SU-DHL-6 (cell line): ENCODE data around the gene RNPC3.

Experiments
- H2AFZ ChIP-seq: fragments of 200-600 bp; sonication (generic); 2 replicates; pipeline ENCODE4 v1.6.1; 2014; ENCODE audit warnings: low read depth, mild to moderate bottlenecking, moderate library complexity, mixed read lengths, antibody characterized with exemption, low read length; ENCODE audit not compliant: severe bottlenecking
- H3F3A ChIP-seq: fragments of 200-600 bp; shearing (Covaris generic); 2 replicates; pipeline ENCODE4 v1.6.0; 2016; ENCODE audit warnings: antibody characterized with exemption, mild to moderate bottlenecking; ENCODE audit not compliant: insufficient read depth
- H3K27ac ChIP-seq: fragments of 200-600 bp; sonication (generic); 2 replicates; pipeline ENCODE4 v1.5.1; 2016; ENCODE audit warnings: low read depth, mild to moderate bottlenecking, low read length, moderate library complexity, mixed read lengths
- H3K27me3 ChIP-seq: fragments of 200-600 bp; sonication (generic), shearing (Covaris generic); 2 replicates; pipeline ENCODE4 v1.6.0; 2014; ENCODE audit warnings: mild to moderate bottlenecking, low read length
- H3K36me3 ChIP-seq: fragments of 200-600 bp; sonication (generic); 2 replicates; pipeline ENCODE4 v1.6.1; 2014; ENCODE audit warnings: mild to moderate bottlenecking, low read length, mixed read lengths
- H3K4me2 ChIP-seq: fragments of 300-600, 200-600 bp; shearing (Covaris generic), sonication (generic); 2 replicates; pipeline ENCODE4 v1.6.0; 2014; ENCODE audit warnings: low read length, low read depth, mild to moderate bottlenecking; ENCODE audit not compliant: poor library complexity, severe bottlenecking
- H3K4me3 ChIP-seq: fragments of 200-600 bp; sonication (generic); 2 replicates; pipeline ENCODE4 v1.5.1; 2014; ENCODE audit warnings: antibody characterized with exemption, low read length, mild to moderate bottlenecking, mixed read lengths; ENCODE audit not compliant: insufficient read depth, poor library complexity, severe bottlenecking
- H3K79me2 ChIP-seq: fragments of 200-600 bp; sonication (generic); 2 replicates; pipeline ENCODE4 v1.6.1; 2014; ENCODE audit warnings: mild to moderate bottlenecking, low read length, moderate library complexity; ENCODE audit not compliant: insufficient read depth
- H3K9ac ChIP-seq: fragments of 200-600 bp; sonication (generic); 2 replicates; pipeline ENCODE4 v1.7.0; 2014; ENCODE audit warnings: mild to moderate bottlenecking, low read length
- H3K9me2 ChIP-seq: fragments of 200-600 bp; sonication (generic); replicated peaks from 2 replicates; pipeline ENCODE4 v1.6.1; 2014; ENCODE audit warnings: low read length; ENCODE audit not compliant: insufficient read depth
- H3K9me3 ChIP-seq: fragments of 200-600 bp; sonication (generic); 2 replicates; pipeline ENCODE4 v1.6.1; 2014; ENCODE audit warnings: low read length, mixed read lengths; ENCODE audit not compliant: insufficient read depth
- H4K20me1 ChIP-seq: fragments of 200-600 bp; sonication (generic); 2 replicates; pipeline ENCODE4 v1.6.1; 2014; ENCODE audit warnings: low read depth, mild to moderate bottlenecking, antibody characterized with exemption, low read length, moderate library complexity, mixed read lengths
- CTCF ChIP-seq: fragments of 200-600 bp; sonication (generic); IDR thresholded peaks from one replicate; pipeline ENCODE4 v1.5.1; 2017; ENCODE audit warnings: antibody characterized with exemption, mild to moderate bottlenecking, low read length, moderate library complexity; ENCODE audit not compliant: insufficient read depth, poor library complexity, severe bottlenecking
- EZH2phosphoT487 ChIP-seq: fragments of 200-600 bp; sonication (generic), shearing (Covaris generic); conservative IDR thresholded peaks from 2 replicates; pipeline ENCODE4 v1.6.1; 2018; ENCODE audit warnings: mild to moderate bottlenecking, antibody characterized with exemption, low read length, moderate library complexity, mixed read lengths

The RNPC3 gene

GRCh38 chr1:103520822-103521221 is 4.7 kb upstream of the RNPC3 start:
- Histone ChIP-seq H3F3A (0 out of 2 replicates have a peak, but pooled peaks cover 3% of the 10 kb centered on the region), H3K4me2 (no peak overlapping the region), H3K9me3 (no peaks in the 10 kb centered on the region), H3K9me2 (no peaks in the 10 kb centered on the region), H2AFZ (no peak overlapping the region), H3K79me2 (peaks cover under 1% of the 10 kb centered on the region), H3K27me3 (no peaks in the 10 kb centered on the region), H3K27ac (no peak overlapping the region), H3K4me3 (no peak overlapping the region), H4K20me1 (no peaks in the 10 kb centered on the region), H3K9ac (no peak overlapping the region), H3K36me3 (no peaks in the 10 kb centered on the region)
- no peak for TF ChIP-seq CTCF
- TF ChIP-seq EZH2phosphoT487 = no peak

GRCh38 chr1:103523346-103523745 is 2.2 kb upstream of the RNPC3 start:
- no peak for TF ChIP-seq EZH2phosphoT487
- no peak for TF ChIP-seq CTCF
- no peak overlapping the region for H2AFZ ChIP-seq
- no peaks in the 10 kb centered on the region for H3K9me3 ChIP-seq
- H3K27ac ChIP-seq = no peak overlapping the region
- peaks cover 14% of the 10 kb centered on the region for H3K36me3 ChIP-seq
- no peaks in the 10 kb centered on the region for H3K27me3 ChIP-seq
- H3F3A ChIP-seq = no peaks in the 10 kb centered on the region
- H4K20me1 ChIP-seq = peaks cover 18% of the 10 kb centered on the region
- no peaks in the 10 kb centered on the region for H3K9me2 ChIP-seq
- H3K4me3 ChIP-seq = no peak overlapping the region
- H3K4me2 ChIP-seq = no peak overlapping the region
- H3K9ac ChIP-seq = no peak overlapping the region
- H3K79me2 ChIP-seq = peaks cover 26% of the 10 kb centered on the region

GRCh38 chr1:103525114-103525606 is 339 bp upstream of the RNPC3 start:
- H3K27me3 ChIP-seq = no peaks in the 10 kb centered on the region
- H3K9me3 ChIP-seq = no peaks in the 10 kb centered on the region
- TF ChIP-seq CTCF (no peak), EZH2phosphoT487 (no peak)
- H3F3A ChIP-seq = no peaks in the 10 kb centered on the region
- H3K27ac ChIP-seq = no peak overlapping the region
- H3K9me2 ChIP-seq = no peaks in the 10 kb centered on the region
- H3K79me2 ChIP-seq = peaks cover 43% of the 10 kb centered on the region
- H4K20me1 ChIP-seq = peaks cover 24% of the 10 kb centered on the region
- no peak overlapping the region for H2AFZ ChIP-seq
- peaks cover 24% of the 10 kb centered on the region for H3K36me3 ChIP-seq
- H3K9ac ChIP-seq = peak overlapping the region; percentile 99
- peak overlapping the region; percentile 56 for H3K4me3 ChIP-seq
- H3K4me2 ChIP-seq = peak overlapping the region; percentile 64
